22Rv1 (cell line): Measurements from ENCODE around the gene STX12.

ENCODE experiments used
- CTCF ChIP-seq: fragments of 450-650 bp; IDR thresholded peaks from 2 replicates; pipeline ENCODE4 v1.5.1; 2017; ENCODE audit warnings: mild to moderate bottlenecking
- ZFX ChIP-seq: fragments of 450-650 bp; IDR thresholded peaks from 2 replicates; pipeline ENCODE4 v1.6.1; 2017; ENCODE audit warnings: antibody characterized with exemption, borderline replicate concordance

- TF ChIP-seq CTCF (no peak), ZFX (no peak)
Observed at GRCh38 chr1:27855085-27855484, 82.1 kb downstream of the STX12 start.
